Skeletal muscle tissue (tissue), 4 donors: ENCODE results near the gene PROM2. TPM values are rescaled to one million over a fixed set of nuclear protein-coding genes. Genes with fewer than 3 reads are reported as not detected.

Experiments used
- H3K27ac ChIP-seq: one replicate; pipeline ENCODE4 v1.7.0; 2013; ENCODE audit warnings: mild to moderate bottlenecking, low read depth, low read length, inconsistent platforms
- H3K27me3 ChIP-seq, 3 donors: one replicate each; pipeline ENCODE4 v1.7.0; 2013; ENCODE audit warnings: low read length in 3 of 3; ENCODE audit not compliant: control insufficient read depth in 3 of 3, insufficient read depth in 3 of 3
- H3K36me3 ChIP-seq, 3 donors: one replicate each; pipeline ENCODE4 v1.7.0; 2013; ENCODE audit warnings: low read length in 3 of 3; ENCODE audit not compliant: control insufficient read depth in 3 of 3, insufficient read depth in 3 of 3
- H3K4me1 ChIP-seq, 3 donors: one replicate each; pipeline ENCODE4 v1.7.0; 2013; ENCODE audit warnings: low read length in 3 of 3, mild to moderate bottlenecking in 3 of 3; ENCODE audit not compliant: control insufficient read depth in 3 of 3, insufficient read depth in 3 of 3
- H3K4me3 ChIP-seq, 3 donors: one replicate each; pipeline ENCODE4 v1.7.0; 2013; ENCODE audit warnings: low read length in 3 of 3
- H3K9ac ChIP-seq, 3 donors: one replicate each; pipeline ENCODE4 v1.7.0; 2013; ENCODE audit warnings: low read length in 3 of 3, mild to moderate bottlenecking in 3 of 3, moderate library complexity in 2 of 3, low read depth in 1 of 3
- H3K9me3 ChIP-seq, 3 donors: one replicate each; pipeline ENCODE4 v1.7.0; 2013; ENCODE audit warnings: low read length in 3 of 3; ENCODE audit not compliant: control insufficient read depth in 3 of 3
- total RNA-seq: library from RNA; depleted of rRNA; stranded (reverse); fragments of >200 nt; gene quantifications from one replicate; pipeline ENCODE4 v1.2.3, GENCODE V29; 2014
- donor health status: Osteomylitis.

Gene PROM2
- total RNA-seq, 1 donor from 2014 or later, result under 0.01 TPM

- H3K9me3 ChIP-seq, result no peaks in the 10 kb centered on the region
Measured at GRCh38 chr2:95283562-95283961, 9.3 kb downstream of the PROM2 start.

GRCh38 chr2:95284886-95285541 lies 10.8 kb downstream of the PROM2 start:
- no peaks in the 10 kb centered on the region for H3K4me1 ChIP-seq
- no peaks in the 10 kb centered on the region for H3K27me3 ChIP-seq
- no peaks in the 10 kb centered on the region for H3K9me3 ChIP-seq
- no peak overlapping the region for H3K27ac ChIP-seq
- peaks cover 0 to 2% (median 2%) of the 10 kb centered on the region in 3 donors for H3K36me3 ChIP-seq
- H3K9ac ChIP-seq, result no peak overlapping the region
- H3K4me3 ChIP-seq, result no peak overlapping the region

More at GRCh38 chr2:95283562-95283961, 9.3 kb downstream of the PROM2 start:
- Histone ChIP-seq H3K27ac (no peak overlapping the region), H3K9ac (no peak overlapping the region), H3K4me3 (no peak overlapping the region), H3K36me3 (peaks cover 0 to 2% (median 2%) of the 10 kb centered on the region in 3 donors), H3K27me3 (no peaks in the 10 kb centered on the region), H3K4me1 (no peaks in the 10 kb centered on the region)

GRCh38 chr2:95285542-95285932 lies 11.3 kb downstream of the PROM2 start:
- Histone ChIP-seq H3K36me3 (peaks cover 0 to 2% (median 2%) of the 10 kb centered on the region in 3 donors), H3K4me1 (no peaks in the 10 kb centered on the region), H3K4me3 (no peak overlapping the region)

GRCh38 chr2:95287336-95287735 lies 13.1 kb downstream of the PROM2 start:
- no peaks in the 10 kb centered on the region for H3K27me3 ChIP-seq
- H3K36me3 ChIP-seq, result peaks cover 0 to 2% (median 0%) of the 10 kb centered on the region in 3 donors
- H3K27ac ChIP-seq, result no peak overlapping the region
- H3K4me3 ChIP-seq, result no peak overlapping the region
- H3K9me3 ChIP-seq, result peaks cover 0 to 4% (median 2%) of the 10 kb centered on the region in 3 donors
- no peaks in the 10 kb centered on the region for H3K4me1 ChIP-seq
- no peak overlapping the region for H3K9ac ChIP-seq

More at GRCh38 chr2:95285542-95285932, 11.3 kb downstream of the PROM2 start:
- H3K9ac ChIP-seq, result no peak overlapping the region
- H3K9me3 ChIP-seq, result peaks cover 0 to 2% (median 0%) of the 10 kb centered on the region in 3 donors
- no peaks in the 10 kb centered on the region for H3K27me3 ChIP-seq
- no peak overlapping the region for H3K27ac ChIP-seq

- no peak overlapping the region for H3K9ac ChIP-seq
- H3K4me1 ChIP-seq, result no peaks in the 10 kb centered on the region
- no peaks in the 10 kb centered on the region for H3K27me3 ChIP-seq
- no peak overlapping the region for H3K27ac ChIP-seq
- no peak overlapping the region for H3K4me3 ChIP-seq
- peaks cover 0 to 2% (median 0%) of the 10 kb centered on the region in 3 donors for H3K36me3 ChIP-seq
- peaks cover 0 to 4% (median 2%) of the 10 kb centered on the region in 3 donors for H3K9me3 ChIP-seq
Measured at GRCh38 chr2:95287806-95288205, 13.6 kb downstream of the PROM2 start.

GRCh38 chr2:95289253-95289652 lies 15.0 kb downstream of the PROM2 start:
- H3K4me1 ChIP-seq, result no peaks in the 10 kb centered on the region
- H3K4me3 ChIP-seq, result no peak overlapping the region
- no peak overlapping the region for H3K9ac ChIP-seq
- no peak overlapping the region for H3K27ac ChIP-seq
- H3K36me3 ChIP-seq, result peaks cover 0 to 2% (median 0%) of the 10 kb centered on the region in 3 donors
- peaks cover 0 to 4% (median 2%) of the 10 kb centered on the region in 3 donors for H3K9me3 ChIP-seq
- no peaks in the 10 kb centered on the region for H3K27me3 ChIP-seq

- Histone ChIP-seq H3K36me3 (peaks cover 0 to 2% (median 0%) of the 10 kb centered on the region in 3 donors), H3K9me3 (peaks cover 0 to 4% (median 2%) of the 10 kb centered on the region in 3 donors), H3K27ac (no peak overlapping the region), H3K9ac (no peak overlapping the region), H3K4me3 (no peak overlapping the region), H3K27me3 (peaks cover 4 to 9% (median 6%) of the 10 kb centered on the region in 3 donors), H3K4me1 (no peaks in the 10 kb centered on the region)
Measured at GRCh38 chr2:95291222-95291621, 17.0 kb downstream of the PROM2 start.

- Histone ChIP-seq H3K9ac (no peak overlapping the region), H3K36me3 (peaks cover 0 to 2% (median 0%) of the 10 kb centered on the region in 3 donors), H3K4me3 (no peak overlapping the region), H3K9me3 (peaks cover 0 to 4% (median 2%) of the 10 kb centered on the region in 3 donors), H3K27ac (no peak overlapping the region), H3K4me1 (no peaks in the 10 kb centered on the region), H3K27me3 (peaks cover 11 to 15% (median 14%) of the 10 kb centered on the region in 3 donors)
Measured at GRCh38 chr2:95292623-95293260, 18.5 kb downstream of the PROM2 start.

- Histone ChIP-seq H3K27ac (no peak overlapping the region), H3K27me3 (peaks cover 21 to 30% (median 24%) of the 10 kb centered on the region in 3 donors), H3K9me3 (peaks cover 0 to 4% (median 2%) of the 10 kb centered on the region in 3 donors), H3K36me3 (no peaks in the 10 kb centered on the region), H3K4me3 (no peak overlapping the region), H3K9ac (no peak overlapping the region), H3K4me1 (no peaks in the 10 kb centered on the region)
Measured at GRCh38 chr2:95294579-95295250, 20.5 kb downstream of the PROM2 start.
